Activated CD4-positive, alpha-beta T cell treated with anti-CD3 and anti-CD28 coated beads, Interleukin-2, amount 50 U/mL, for 48 hours (primary cell): ENCODE data around the gene WIPF3.
A peak's percentile ranks its signal among the peaks of the same experiment; 100 is the strongest.

Source experiments
- DNase-seq, 2 experiments: peaks; one replicate each; pipeline ENCODE4 v3.0.0-alpha.2; 2020

Gene WIPF3

DNA sequence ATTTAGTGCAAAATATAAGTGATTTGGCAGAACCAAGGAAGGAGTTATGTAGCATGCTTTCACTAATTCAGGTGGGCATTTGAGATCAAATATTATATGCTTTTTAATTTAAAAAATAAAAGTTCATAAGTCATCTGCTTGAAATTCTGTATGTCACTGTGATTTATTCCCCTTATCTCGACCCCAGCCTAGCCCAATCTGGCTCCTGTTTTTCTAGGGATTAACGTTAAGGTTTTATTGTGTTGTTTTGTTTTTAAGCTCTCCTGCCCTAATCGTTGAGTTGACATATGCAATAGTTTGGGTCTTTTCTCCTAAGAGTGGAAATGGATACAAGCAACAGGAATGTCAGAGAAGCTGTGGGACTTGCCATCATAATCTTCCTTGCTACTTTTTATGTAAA is 42.6 kb downstream of the WIPF3 start:
- no peak for DNase-seq

DNA sequence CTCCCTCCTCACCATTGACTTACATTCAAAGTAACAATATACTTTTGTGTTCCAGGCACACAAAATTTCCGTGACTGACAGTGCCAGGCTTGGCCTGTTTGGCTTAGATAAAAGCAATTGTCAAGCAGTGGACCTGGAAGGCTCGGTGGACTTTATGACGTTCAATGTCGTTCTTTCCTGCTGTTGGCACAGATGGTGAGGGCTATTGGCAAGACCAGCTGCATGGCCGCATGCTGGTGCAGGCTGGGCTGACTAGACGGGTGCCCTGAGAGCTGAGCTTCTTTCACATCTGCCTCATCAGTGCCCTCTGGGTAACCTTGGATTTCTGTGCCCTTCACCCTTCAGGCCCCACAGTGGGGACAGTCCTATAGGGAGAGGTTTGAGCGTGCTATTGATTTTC is 45.2 kb downstream of the WIPF3 start:
- DNase-seq = no peak

DNA sequence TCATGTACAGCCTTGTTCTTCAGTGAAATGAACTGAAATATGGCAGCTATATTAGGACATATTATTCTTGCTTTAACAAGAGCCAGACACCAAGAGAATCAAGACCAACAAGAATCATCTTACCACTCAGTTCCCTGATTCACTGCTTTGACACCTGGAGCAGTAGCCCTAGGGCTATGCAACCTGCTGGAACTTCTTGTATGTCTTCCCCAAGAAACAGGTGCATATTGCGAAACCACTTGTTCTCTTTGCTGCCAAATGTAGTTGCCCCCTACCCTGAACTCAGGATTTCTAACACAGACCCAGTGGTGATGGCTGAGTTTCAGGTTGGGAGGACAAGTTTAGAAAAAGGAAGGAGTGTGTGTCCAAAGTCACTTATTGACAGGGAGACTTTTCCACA is 46.1 kb downstream of the WIPF3 start:
- no peak for DNase-seq

DNA sequence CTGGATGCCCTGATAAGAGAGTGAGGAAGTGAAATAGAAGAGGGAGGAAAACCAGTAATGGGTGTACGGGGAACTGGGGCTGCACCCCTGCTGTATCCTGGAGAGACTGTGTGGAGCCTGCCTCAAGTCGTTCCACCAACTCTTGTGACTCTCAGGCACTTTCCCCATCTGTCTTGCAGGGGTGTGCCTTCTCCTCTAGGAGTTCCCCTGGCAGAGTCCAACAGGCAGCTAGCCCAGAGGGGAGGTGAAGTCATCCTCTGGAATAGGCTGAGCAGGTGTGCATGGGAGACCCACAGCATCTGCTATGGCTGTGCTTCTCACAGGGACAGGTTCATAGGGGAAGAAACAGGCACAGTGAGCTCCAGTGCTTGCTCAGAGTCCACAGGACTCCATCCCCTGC is 46.8 kb downstream of the WIPF3 start:
- DNase-seq = no peak

DNA sequence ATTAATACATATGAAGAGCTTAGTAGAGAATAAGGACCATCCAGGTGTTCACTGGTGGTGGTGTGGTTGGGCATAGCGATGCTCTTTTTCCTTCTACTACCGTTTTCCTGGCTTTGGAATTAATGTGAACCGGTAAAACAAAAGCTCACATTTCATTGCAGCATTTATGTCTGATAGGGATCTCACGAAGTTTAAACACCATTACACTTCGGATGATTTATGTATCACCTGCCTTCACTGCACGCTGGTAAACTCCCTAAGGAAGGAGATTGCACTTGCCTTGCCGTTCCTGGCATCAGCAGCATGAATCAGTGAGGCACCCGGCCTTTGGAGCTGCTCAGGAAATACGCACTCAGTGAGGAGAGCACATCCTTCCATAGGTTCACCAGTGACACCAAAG is 47.5 kb downstream of the WIPF3 start:
- DNase-seq = no peak

DNA sequence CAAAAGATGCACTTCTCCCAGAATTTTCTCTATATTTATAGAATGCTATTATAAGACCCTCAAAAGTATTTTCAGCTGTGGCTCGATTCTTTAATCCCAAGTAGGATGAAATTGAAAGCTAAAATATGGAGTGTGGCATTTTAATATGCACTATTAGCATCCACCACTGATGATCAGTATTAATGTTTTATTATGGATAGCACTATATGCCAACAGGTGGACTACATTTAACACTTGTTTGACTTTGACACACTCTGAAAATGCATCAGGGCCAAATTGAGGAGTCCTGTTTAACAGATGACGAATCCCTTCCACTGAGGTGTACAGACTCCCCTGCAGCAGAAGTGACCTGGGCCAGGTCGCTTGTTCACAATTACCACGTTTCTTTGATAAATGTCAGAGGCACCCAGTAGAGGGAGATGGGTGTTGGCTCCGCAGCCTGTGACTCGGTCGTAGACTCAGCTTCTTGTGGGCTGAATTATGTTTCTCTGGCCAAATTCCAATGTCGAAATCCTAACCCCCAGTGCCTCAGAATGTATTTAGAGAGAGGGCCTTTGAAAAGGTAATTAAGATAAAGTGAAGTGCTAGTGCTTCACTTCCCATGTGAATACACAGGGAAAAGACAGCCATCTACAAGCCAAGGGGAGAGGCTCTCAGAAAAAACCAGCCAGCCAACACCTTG is 48.1 kb downstream of the WIPF3 start:
- DNase-seq = no peak

DNA sequence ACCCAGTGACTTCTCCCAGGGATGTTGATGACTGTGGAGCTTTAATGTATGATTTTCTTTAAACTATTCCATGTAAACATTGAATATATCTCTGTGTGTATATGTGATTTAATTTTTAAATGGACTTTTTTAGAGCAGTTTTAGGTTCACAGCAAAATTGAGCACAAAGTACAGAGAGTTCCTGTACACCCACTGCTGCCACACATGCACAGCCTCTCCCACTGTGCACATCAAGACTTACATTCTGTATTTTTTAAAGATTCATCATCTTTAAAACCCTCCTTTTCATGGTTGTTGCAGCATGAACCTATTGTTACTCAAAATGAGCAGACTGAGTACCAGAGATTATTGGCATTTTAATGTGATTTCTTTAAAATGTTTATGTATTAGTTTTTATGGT is 51.3 kb downstream of the WIPF3 start:
- DNase-seq = no peak

DNA sequence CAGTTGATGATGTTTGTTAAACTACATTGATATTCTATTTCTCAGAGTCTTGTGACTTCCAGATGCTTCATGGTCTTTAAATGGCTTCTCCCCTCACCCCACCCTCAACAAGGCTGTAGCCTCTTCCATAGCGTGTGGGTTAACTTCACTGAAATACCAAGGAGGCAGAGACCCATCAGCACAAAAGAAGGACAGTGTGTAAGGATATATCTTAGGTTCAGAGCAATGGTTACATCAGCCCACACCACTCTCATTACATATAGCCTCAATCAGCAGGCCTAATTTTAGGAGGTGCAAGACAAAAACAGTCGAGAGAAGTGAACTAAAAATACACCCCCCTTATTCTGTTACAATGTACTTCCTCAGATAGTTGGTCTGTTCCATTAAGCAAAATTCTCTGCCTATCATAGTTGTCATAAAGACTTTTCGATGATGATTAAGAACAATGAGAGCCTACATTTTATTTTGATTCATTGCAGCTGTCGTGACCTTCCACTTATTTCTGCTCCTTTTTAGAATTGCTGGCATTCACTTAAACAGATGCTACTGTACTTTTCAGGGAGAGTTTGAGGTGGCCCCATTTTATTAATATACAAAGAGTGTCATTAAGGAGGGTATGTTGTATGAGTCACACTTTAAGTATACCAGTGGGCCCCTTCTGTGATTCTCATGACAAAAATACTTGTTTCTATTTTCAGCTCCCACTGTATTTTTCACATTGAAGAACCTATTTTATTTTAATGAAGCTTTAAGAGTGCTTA is 52.1 kb downstream of the WIPF3 start:
- no peak for DNase-seq

DNA sequence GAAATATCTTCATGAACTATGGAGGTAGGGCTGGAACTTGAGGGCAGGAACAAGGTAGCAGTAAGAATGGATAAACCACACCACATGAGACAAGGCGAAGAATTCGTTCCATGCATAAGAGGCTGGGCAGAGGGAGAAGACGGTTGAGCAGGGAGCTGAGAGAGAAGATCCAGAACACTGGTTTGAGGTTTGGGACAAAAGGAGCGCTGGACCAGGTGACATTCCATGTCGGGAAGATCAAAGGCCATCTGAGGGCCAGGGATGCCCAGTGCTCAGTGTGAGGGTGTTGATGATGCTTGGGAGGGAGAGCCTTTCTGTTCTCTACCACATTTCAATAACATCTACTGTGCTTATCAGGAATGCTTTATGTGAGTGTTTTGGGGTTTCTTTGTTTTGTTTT is 52.8 kb downstream of the WIPF3 start:
- no peak for DNase-seq

DNA sequence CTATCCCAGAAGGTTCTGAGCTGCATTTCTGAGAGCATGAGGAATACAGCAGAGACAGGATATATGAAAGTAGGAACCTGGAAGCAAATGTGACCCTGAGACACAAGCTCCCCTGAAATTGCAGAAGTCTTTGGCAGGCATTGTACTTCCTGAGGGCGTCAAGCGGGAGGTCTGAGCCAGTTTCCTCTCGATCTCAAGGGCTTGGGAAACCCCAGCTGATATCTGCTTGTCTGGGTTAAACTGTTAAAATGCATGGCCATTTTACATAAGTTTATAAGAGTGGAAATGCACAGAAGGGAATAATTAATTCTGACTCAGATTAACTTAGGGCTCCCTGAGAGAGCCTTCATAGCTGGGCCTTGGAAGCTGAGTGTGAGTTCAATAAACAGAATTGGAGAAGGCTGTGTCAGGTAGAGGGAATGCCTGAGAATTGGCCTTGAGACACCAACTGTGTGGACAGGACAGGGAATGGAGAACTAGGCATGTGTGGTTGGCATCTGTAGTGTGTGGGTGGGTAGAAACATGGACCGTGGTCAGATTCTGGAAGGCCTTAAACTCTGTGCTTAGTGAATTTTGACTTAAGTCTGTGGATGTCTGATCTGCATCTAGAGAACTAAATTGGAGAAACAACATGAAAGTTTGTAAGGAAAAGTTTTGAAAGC is 53.3 kb downstream of the WIPF3 start:
- no peak for DNase-seq

DNA sequence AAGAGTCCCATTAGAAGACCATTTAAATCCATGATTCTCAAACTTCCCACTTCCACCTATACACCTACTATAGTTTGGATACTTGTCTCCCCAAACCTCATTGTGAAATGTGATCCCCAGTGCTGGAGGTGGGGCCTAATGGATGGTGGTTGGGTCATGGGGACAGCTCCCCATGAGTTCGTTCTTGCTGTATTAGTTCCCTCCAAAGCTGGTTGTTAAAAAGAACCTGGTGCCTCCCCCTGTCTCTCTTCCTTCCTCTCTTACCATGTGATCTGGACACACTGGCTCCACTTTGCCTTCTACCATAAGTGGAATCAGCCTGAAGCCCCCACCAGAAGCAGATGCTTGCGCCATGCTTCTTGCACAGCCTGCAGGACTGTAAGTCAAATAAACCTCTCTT is 53.9 kb downstream of the WIPF3 start:
- DNase-seq = no peak

DNA sequence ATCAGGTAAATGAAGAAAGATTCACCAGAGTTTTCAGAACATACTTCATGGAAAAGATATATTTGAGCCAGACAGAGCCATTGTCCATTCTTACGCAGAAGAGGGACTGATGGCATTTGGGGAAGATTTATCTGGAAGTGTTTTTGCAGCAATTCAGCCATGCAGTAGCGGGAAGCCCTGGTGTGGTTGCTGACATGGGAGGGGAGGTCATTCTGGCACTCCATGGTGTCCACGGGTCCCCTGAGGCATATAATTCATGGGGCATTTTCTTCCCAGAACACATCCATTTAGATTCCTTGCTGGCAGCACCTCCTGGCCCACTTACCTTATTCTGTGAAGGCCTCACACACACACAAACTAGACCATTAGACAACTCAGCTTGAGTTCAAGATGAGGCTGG is 55.6 kb downstream of the WIPF3 start:
- no peak for DNase-seq

DNA sequence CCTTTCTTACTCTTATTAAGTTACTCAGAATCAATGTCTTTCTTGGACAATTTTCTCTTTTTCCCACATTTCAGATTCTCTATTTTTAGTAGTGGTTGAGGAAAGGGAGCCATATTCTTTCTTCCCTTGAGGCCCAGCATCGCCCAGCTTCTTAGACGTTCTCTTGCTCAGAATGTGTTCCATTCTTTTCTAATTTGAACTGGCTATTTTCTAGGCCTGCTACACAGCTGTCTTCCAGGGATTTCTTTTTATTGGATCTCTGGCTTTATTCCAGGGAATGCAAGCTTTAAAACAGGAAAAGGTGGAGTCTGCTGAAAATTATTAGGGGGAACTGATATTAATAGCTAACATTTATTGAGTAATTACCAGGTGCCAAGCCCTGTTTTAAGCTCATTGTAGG is 58.3 kb downstream of the WIPF3 start:
- no peak for DNase-seq

DNA sequence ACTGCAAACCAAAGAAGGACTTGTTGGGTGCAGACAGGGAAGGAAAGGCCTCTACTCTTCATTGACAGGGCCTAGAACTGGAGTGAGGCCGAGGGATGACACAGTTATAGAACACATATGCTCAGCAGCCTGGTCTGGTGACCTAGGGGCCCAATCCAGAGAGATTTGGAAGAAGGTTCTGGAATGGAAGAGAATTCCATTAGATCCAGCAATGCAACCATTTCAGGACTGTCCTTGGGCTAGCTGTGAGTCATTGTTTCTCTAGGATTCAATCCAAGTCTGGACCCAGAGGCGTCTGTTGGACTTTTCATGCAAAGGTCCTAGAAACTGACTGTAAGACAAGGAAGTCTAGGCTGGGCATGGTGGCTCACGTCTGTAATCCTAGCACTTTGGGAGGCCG is 59.2 kb downstream of the WIPF3 start:
- DNase-seq = no peak

DNA sequence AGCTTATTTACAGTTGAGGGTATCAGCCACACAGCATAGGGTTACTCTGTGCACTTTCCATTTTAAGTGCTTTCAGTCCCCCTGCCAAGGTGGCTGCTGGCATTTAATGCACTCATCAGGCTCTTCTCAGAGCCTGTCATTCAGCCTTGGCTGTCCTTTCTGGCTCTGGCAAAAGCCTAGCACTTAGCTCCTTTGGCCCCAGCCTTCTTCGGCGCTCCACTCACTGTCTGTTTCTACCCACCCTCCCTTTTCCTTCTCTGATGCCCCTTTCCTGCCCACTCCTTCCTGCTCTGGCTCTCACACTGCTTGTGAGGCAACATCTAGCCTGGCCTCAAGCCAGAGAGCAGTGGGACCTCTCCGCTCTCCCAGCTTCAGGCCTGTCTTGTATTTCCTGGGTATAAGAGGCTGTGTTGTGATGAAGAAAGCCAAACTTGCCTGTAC is 60.2 kb downstream of the WIPF3 start:
- no peak for DNase-seq

DNA sequence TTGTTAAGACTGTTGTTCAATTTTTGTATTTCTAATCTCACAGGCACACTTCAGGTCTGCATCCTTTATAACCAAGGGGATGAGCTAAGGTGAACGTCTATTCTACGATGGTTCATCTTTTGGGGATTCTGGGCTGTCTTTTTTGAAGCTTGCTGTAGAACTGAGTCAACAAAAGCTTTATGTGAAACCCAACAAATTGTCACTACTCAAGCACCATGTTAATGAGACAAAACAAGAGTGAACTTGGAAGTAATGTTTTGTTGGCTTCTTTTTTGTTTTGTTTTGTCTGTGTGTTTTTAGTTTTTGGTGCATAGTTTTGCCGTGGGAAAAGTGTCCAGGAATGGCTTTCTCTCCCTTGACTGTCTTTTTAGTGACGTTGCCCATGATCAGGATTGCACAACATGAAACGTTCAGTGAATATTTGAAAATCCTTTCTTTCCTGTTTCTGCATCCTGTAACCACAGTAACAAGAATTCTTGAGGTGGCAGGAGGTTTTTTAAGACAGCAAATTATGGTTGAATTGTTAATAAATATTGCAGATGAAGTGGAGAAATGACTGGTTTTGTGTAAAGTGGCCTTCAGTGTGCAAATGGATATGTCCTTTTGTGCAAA is 65.6 kb downstream of the WIPF3 start:
- DNase-seq = no peak

DNA sequence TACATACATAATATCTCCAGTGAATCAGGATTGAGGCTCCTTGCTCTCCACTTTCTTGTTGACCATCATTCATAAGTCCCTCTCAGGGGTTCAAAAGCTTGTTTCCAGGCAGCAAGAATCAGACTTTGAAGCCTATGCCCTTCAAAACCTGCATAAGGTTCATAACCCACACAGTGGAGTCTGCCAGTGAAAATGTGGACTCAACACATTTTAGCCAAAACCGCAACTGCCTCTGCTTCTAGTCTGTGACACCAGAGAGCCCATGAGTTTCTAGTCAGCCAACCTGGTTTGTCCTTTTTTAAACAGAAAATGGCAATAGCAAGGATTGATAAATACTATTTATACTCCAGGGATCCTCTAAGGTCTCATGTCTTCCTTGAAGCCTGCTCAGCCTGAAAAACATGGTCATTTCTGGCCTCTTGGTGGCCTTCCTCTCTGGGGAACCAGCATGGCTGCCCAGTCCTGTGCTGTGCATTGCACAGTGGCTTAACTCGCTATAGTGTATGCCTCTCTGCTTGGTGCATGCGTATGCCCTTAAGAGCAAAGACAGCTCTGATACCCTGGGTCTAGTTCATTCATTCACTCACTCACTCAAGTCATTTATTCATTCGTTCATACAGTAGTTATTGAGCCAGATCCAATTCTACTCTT is 67.5 kb downstream of the WIPF3 start:
- no peak for DNase-seq

DNA sequence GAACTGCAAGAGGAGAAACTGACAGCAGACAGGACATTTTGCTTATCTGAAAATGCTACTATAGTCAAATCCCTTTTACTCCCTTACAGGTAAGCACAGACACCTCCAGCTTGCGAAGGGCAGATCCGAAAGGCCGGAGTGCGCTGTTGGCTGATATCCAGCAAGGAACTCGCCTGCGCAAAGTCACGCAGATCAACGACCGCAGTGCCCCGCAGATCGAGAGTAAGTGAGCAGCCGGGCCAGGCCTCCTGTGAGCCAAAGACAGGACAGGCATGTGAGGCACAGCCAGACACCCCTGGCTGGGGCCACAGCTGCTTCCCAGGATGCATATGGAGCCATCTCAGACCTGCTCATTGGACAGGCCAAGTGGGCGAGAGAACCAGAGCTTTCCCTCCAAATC is 69.4 kb downstream of the WIPF3 start:
- no peak for DNase-seq

DNA sequence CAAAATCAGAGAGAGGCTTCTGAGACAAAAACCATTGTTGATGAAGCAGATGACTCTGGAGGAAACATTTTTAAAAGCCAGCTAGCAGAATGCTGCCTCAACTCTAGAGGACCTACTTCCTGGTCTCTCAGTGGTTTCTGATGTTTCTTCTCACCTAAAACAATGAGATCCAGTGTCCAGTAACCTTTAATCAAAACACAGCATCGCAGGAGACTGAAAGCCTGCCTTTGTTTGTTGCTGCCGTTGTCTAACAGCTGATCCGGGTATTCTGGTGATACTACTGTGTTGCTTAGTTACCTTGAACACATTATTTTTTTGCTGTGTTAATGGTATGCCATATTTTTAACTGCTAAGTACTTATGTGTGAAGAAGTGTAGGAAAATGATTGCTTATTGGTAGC is 70.9 kb downstream of the WIPF3 start:
- no peak for DNase-seq

DNA sequence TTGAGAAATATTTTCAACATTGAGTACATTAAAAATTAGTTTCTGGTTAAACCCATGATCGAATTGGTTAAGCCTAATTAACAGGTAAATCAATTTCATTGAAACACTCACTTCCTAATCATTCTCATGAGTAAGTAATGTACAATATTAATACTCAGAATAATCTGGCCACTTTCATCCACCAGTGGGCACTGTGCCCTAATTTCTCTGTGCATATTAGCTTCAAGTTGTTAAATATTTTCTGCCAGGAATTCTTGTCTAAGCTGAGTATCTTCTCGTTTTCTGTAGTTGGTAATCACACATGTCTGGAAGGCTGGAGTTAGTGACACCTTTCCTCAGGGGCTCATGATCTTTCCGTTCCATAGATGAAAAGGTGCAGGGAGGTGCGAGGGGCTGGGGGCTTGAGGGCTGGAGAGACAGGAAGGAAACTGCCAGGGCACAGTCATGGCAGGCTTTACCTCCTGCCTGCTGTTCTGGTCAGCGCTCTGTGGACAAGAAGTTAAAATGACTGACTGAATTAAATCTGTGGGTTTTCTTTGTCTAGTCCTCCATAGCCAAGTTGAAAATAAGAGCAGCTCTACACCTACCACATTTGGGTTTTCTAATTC is 71.9 kb downstream of the WIPF3 start:
- DNase-seq = peak; percentile 7 to 20

DNA sequence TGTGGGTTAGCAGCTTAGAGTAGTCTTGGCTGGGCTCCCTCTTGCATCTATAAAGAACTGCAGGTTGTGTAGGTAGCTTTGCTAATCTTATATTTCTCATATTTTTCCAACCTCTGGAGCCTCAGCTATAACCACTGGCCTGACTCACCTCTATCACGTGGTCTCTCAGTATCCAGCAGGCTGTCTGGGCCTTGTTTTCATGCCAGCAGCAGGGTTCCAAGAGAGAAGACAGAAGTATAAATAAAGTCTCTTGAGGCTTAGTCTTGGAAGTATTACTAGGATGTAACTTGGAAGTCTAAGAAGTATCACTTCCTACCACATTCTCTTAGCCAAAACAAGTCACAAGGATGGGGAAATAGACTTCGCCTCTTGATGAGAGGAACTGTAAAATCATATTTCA is 73.3 kb downstream of the WIPF3 start:
- DNase-seq = no peak

DNA sequence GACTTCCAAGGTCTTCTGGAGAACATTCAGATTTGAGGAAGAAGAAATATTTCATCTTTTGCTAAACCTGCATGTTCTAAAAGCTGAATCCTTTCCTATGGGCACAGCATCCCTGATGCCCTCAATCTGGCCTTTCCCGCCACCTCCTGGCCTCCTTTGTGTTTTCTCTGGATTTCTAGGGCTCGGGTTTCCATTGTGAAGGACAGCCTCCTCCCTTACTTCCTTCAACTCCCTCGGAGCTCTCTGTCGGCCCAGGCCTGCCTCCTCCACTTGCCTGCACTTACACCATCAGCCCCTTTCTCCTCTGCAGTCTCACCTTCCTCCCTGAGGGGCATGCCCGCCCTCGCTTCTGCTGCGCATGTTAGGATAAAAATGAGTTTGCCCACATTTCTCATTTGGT is 75.4 kb downstream of the WIPF3 start:
- DNase-seq = no peak

DNA sequence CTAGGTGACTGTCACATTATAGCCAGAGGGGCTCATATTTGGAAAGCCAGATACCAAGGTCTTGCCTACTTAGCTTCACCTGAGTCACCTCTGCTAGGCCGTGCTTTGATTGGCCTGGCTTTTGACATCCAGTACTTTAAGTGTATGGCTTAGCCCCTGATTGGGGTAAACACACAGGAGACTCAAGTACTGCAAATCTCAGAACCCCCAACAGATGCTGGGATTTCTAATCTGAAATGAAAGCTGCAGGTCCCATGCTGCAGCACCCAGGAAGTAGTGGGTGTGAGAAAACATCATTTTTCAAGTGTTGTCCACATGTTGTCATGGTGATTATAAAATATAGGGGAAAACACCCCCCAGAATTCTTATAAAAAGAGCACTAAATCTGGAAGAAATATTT is 76.2 kb downstream of the WIPF3 start:
- no peak for DNase-seq
